Measurements from ENCODE around the gene TTC33.

DNA sequence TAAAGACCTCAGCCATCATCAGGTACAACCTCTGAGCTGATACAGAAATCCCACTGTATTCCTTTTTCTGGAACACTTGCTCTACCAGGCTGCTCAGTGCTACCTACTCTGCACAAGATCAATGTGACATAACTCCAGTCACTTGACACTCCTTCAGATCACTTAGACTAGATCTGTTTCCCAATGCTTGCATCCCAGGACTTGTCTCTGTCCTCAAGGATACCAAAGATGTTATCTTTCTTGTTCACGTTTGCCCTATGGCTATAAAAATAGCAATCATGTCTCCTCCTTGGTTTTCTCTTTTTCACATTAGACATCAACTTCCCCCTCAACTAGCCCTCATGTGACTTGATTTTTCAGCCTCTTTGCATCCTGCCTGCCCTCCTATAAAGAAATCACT is 264.1 kb downstream of the TTC33 start:
- TF ChIP-seq RAD21 (IDR thresholded peaks at IDR 0.05; ENCODE audit: low read length) (no peak), RFX5 (IDR thresholded peaks at IDR 0.05; ENCODE audit: low read depth, low read length) (no peak), RCOR1 (IDR thresholded peaks at IDR 0.05; ENCODE audit: insufficient replicate concordance, low read length) (no peak), POLR2A (IDR thresholded peaks at IDR 0.05; ENCODE audit: low read depth, low read length) (no peak), CEBPB (IDR thresholded peaks at IDR 0.05; ENCODE audit: low read depth, low read length) (no peak), FOS (IDR thresholded peaks at IDR 0.05; ENCODE audit: low read depth, low read length) (no peak), SMC3 (IDR thresholded peaks at IDR 0.05; ENCODE audit: low read depth, low read length) (no peak), BHLHE40 (IDR thresholded peaks at IDR 0.05; ENCODE audit: low read depth, low read length) (no peak)
- TF ChIP-seq, protein P1, sequence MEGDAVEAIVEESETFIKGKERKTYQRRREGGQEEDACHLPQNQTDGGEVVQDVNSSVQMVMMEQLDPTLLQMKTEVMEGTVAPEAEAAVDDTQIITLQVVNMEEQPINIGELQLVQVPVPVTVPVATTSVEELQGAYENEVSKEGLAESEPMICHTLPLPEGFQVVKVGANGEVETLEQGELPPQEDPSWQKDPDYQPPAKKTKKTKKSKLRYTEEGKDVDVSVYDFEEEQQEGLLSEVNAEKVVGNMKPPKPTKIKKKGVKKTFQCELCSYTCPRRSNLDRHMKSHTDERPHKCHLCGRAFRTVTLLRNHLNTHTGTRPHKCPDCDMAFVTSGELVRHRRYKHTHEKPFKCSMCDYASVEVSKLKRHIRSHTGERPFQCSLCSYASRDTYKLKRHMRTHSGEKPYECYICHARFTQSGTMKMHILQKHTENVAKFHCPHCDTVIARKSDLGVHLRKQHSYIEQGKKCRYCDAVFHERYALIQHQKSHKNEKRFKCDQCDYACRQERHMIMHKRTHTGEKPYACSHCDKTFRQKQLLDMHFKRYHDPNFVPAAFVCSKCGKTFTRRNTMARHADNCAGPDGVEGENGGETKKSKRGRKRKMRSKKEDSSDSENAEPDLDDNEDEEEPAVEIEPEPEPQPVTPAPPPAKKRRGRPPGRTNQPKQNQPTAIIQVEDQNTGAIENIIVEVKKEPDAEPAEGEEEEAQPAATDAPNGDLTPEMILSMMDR (conservative IDR thresholded peaks at IDR 0.05; ENCODE audit: low read depth, low read length), result no peak
- TF ChIP-seq, protein P2, sequence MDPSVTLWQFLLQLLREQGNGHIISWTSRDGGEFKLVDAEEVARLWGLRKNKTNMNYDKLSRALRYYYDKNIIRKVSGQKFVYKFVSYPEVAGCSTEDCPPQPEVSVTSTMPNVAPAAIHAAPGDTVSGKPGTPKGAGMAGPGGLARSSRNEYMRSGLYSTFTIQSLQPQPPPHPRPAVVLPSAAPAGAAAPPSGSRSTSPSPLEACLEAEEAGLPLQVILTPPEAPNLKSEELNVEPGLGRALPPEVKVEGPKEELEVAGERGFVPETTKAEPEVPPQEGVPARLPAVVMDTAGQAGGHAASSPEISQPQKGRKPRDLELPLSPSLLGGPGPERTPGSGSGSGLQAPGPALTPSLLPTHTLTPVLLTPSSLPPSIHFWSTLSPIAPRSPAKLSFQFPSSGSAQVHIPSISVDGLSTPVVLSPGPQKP (IDR thresholded peaks at IDR 0.05; ENCODE audit: borderline replicate concordance, low read depth, low read length), result no peak
- TF ChIP-seq, protein P3, sequence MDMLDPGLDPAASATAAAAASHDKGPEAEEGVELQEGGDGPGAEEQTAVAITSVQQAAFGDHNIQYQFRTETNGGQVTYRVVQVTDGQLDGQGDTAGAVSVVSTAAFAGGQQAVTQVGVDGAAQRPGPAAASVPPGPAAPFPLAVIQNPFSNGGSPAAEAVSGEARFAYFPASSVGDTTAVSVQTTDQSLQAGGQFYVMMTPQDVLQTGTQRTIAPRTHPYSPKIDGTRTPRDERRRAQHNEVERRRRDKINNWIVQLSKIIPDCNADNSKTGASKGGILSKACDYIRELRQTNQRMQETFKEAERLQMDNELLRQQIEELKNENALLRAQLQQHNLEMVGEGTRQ (IDR thresholded peaks at IDR 0.05; ENCODE audit: low read depth, low read length), result no peak

All from IMR-90 (cell line).